ENCODE data around the gene ZFAND2B. TPM values are rescaled to one million over a fixed set of nuclear protein-coding genes. Genes with fewer than 3 reads are reported as not detected.

The ZFAND2B gene
- total RNA-seq, 1 experiment from 2014 or later = 61.0 TPM

DNA sequence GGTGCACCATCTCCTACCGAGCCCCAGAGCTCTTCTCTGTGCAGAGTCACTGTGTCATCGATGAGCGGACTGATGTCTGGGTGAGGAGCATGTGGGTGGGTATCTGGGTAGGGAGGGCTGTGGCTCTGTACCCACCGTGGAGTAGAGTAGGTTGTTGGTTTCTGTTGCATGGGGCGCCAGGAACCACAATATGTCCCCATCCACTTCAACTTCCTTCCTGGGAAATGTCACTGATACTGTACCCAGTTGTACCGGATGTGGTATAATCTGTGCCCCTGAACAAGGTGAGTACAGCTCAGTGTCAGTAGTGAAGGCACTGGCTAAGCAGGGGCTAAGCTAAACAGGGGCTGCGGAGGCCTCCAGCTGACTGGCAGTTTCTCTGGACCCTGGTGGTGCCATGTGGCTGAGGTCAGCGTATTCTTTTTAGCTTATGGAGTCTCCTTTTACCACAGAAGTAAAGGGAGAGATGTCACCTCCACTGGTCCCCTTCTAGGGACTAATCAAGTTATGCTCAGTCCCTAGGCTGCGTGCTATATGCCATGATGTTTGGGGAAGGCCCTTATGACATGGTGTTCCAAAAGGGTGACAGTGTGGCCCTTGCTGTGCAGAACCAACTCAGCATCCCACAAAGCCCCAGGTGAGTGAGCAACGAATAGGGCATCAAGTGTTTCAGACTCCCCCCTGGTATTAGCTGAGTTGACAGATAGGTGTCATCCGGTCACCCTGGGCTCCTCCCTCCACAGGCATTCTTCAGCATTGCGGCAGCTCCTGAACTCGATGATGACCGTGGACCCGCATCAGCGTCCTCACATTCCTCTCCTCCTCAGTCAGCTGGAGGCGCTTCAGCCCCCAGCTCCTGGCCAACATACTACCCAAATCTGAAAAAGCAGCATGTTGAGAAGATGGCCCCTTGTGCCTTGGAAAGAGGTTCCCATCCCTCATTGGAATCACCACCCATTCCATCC, 41.4 kb downstream of the ZFAND2B start:
- no peak for DNase-seq (ENCODE audit: unreplicated experiment)
- Mint-ChIP-seq H3K9me3 (ENCODE audit: unreplicated experiment) (no peaks in the 10 kb centered on the region), H3K36me3 (ENCODE audit: insufficient read depth, unreplicated experiment) (peaks cover 60% of the 10 kb centered on the region), H3K4me1 (ENCODE audit: insufficient read depth, unreplicated experiment) (peaks cover 35% of the 10 kb centered on the region), H3K4me3 (ENCODE audit: unreplicated experiment) (peak overlapping the region; percentile 64), H3K27me3 (ENCODE audit: insufficient read depth, unreplicated experiment) (no peaks in the 10 kb centered on the region), H3K27ac (ENCODE audit: low read depth, unreplicated experiment) (peak overlapping the region; percentile 86)
- BruUV-seq (replicated peaks) = no TSS peak
- intact Hi-C loops (cut with micrococcal nuclease) = loop anchor here (5.0 kb wide), 1 partner anchor 49 kb away; no protein-coding TSS in a partner anchor
- ChIA-PET CTCF (interaction anchor here (0.6 to 10.3 kb wide), 8 partner anchors 16 to 537 kb away, joined by 3 to 123 read pairs (median 4); partner anchors contain the start of gene NHEJ1), POLR2A (interaction anchor here (0.5 to 14.1 kb wide), 6 partner anchors 15 to 273 kb away, joined by 3 to 401 read pairs (median 22); partner anchors contain the start of genes ANKZF1, ATG9A, CNPPD1 and DNAJB2)
- TF ChIP-seq, protein P1, sequence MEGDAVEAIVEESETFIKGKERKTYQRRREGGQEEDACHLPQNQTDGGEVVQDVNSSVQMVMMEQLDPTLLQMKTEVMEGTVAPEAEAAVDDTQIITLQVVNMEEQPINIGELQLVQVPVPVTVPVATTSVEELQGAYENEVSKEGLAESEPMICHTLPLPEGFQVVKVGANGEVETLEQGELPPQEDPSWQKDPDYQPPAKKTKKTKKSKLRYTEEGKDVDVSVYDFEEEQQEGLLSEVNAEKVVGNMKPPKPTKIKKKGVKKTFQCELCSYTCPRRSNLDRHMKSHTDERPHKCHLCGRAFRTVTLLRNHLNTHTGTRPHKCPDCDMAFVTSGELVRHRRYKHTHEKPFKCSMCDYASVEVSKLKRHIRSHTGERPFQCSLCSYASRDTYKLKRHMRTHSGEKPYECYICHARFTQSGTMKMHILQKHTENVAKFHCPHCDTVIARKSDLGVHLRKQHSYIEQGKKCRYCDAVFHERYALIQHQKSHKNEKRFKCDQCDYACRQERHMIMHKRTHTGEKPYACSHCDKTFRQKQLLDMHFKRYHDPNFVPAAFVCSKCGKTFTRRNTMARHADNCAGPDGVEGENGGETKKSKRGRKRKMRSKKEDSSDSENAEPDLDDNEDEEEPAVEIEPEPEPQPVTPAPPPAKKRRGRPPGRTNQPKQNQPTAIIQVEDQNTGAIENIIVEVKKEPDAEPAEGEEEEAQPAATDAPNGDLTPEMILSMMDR (IDR thresholded peaks at IDR 0.05; ENCODE audit: unreplicated experiment) = no peak

DNA sequence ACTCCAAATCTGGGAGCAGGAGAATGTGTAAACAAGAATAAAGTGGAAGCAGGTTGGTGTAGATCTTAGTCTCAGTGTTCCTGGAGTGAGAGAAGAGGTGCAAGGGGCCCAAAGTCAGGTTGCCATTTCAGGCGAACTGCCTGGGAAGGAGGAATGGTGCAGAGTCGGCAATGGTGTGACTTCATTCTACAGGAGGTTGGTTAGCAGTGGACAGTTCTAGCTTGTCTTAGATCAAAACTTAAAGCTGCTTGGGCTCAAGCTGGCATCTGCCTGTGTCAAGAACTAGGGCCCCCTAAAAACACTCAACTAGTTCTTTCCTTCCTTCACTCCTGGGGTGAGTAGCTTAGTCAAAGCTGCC, 42.2 kb downstream of the ZFAND2B start:
- ChIA-PET CTCF (interaction anchor here (0.6 to 10.3 kb wide), 9 partner anchors 13 to 393 kb away, joined by 3 to 123 read pairs (median 4); partner anchors contain the start of gene NHEJ1), POLR2A (interaction anchor here (0.8 to 14.1 kb wide), 11 partner anchors 16 to 349 kb away, joined by 3 to 401 read pairs (median 11); partner anchors contain the start of genes ABCB6, ANKZF1, ATG9A and CNPPD1)
- peak overlapping the region; percentile 64 for H3K4me3 Mint-ChIP-seq (ENCODE audit: unreplicated experiment)
- DNase-seq (ENCODE audit: unreplicated experiment) = no peak
- H3K27ac Mint-ChIP-seq (ENCODE audit: low read depth, unreplicated experiment) = peak overlapping the region; percentile 86
- intact Hi-C loops (cut with micrococcal nuclease) = loop anchor here (1.0 to 5.0 kb wide), 2 partner anchors 48 to 89 kb away; partner anchors contain the start of gene NHEJ1
- BruUV-seq (replicated peaks) = no TSS peak
- H3K36me3 Mint-ChIP-seq (ENCODE audit: insufficient read depth, unreplicated experiment) = peaks cover 64% of the 10 kb centered on the region
- TF ChIP-seq, protein P1 (IDR thresholded peaks at IDR 0.05; ENCODE audit: unreplicated experiment) = no peak
- no peaks in the 10 kb centered on the region for H3K27me3 Mint-ChIP-seq (ENCODE audit: insufficient read depth, unreplicated experiment)
- H3K9me3 Mint-ChIP-seq (ENCODE audit: unreplicated experiment) = no peaks in the 10 kb centered on the region
- peaks cover 35% of the 10 kb centered on the region for H3K4me1 Mint-ChIP-seq (ENCODE audit: insufficient read depth, unreplicated experiment)

DNA sequence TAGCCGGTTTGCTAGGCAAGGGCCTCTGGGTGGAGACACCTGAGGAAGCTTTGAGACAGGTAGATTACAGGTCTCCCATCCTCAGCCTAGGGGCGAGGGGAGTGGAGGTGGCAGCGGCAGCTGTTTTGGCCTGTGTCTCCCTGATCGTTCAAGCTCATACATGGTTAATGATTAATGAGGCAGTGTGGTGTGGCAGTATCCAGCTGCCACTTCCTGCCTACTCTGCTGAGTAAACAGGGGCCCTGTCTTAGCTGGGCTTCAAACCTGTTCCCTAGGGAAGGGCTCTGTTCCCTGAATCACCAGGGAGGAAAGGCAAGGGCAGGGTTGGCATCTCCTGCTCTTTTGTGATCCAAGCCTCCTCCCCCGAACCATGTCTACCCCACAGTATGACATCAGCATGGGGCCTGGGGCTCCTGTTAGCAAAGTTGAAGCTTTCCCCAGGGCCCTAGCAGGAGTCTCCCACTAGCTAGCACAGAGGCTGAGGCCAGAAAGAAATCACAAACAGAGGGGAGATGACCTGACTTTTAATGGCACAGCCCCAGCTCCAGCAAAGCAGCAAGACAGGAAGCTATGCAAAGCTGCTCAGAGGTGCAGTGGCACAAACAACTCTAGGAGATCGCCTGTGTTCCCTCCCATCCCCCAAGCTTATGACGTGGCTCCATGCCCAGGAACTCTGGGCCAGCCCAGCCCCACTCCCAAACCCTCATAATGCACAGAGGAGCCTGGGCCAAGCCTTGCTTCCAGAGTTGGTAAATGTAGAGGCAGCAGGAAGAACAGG, 42.8 kb downstream of the ZFAND2B start:
- peaks cover 64% of the 10 kb centered on the region for H3K36me3 Mint-ChIP-seq (ENCODE audit: insufficient read depth, unreplicated experiment)
- H3K4me3 Mint-ChIP-seq (ENCODE audit: unreplicated experiment) = peak overlapping the region; percentile 64
- H3K27me3 Mint-ChIP-seq (ENCODE audit: insufficient read depth, unreplicated experiment) = no peaks in the 10 kb centered on the region
- peaks cover 35% of the 10 kb centered on the region for H3K4me1 Mint-ChIP-seq (ENCODE audit: insufficient read depth, unreplicated experiment)
- H3K27ac Mint-ChIP-seq (ENCODE audit: low read depth, unreplicated experiment) = peak overlapping the region; percentile 86
- CTCF ChIA-PET = interaction anchor here (0.6 to 10.3 kb wide), 13 partner anchors 13 to 392 kb away, joined by 3 to 123 read pairs (median 4); partner anchors contain the start of genes ANKZF1, ATG9A, CNPPD1 and DNAJB2
- no peaks in the 10 kb centered on the region for H3K9me3 Mint-ChIP-seq (ENCODE audit: unreplicated experiment)
- peak; percentile 92 for DNase-seq (ENCODE audit: unreplicated experiment)
- no TSS peak for BruUV-seq (replicated peaks)
- TF ChIP-seq, protein P1 (IDR thresholded peaks at IDR 0.05; ENCODE audit: unreplicated experiment) = no peak
- intact Hi-C loops (cut with micrococcal nuclease) = loop anchor here (1.0 to 5.0 kb wide), 2 partner anchors 48 to 89 kb away; partner anchors contain the start of gene NHEJ1
- POLR2A ChIA-PET = interaction anchor here (0.8 to 14.1 kb wide), 18 partner anchors 11 to 1031 kb away, joined by 3 to 401 read pairs (median 6); partner anchors contain the start of genes ABCB6, ANKZF1, ATG9A and CNPPD1
